GM18520 (cell line): ENCODE results near the gene FAM8A1.
"Not testable (repeated sequence)": the region's sequence is repeated elsewhere in the genome, so short reads cannot be mapped to it uniquely, and the experiment has no call there.

Experiments
- ATAC-seq: cut with Tn5 transposase; IDR thresholded peaks from one replicate; pipeline ENCODE4 v1.9.1; 2021; ENCODE audit not compliant: unreplicated experiment

The FAM8A1 gene, protein sequence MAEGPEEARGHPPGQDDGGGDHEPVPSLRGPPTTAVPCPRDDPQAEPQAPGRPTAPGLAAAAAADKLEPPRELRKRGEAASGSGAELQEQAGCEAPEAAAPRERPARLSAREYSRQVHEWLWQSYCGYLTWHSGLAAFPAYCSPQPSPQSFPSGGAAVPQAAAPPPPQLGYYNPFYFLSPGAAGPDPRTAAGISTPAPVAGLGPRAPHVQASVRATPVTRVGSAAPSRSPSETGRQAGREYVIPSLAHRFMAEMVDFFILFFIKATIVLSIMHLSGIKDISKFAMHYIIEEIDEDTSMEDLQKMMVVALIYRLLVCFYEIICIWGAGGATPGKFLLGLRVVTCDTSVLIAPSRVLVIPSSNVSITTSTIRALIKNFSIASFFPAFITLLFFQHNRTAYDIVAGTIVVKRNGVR

DNA sequence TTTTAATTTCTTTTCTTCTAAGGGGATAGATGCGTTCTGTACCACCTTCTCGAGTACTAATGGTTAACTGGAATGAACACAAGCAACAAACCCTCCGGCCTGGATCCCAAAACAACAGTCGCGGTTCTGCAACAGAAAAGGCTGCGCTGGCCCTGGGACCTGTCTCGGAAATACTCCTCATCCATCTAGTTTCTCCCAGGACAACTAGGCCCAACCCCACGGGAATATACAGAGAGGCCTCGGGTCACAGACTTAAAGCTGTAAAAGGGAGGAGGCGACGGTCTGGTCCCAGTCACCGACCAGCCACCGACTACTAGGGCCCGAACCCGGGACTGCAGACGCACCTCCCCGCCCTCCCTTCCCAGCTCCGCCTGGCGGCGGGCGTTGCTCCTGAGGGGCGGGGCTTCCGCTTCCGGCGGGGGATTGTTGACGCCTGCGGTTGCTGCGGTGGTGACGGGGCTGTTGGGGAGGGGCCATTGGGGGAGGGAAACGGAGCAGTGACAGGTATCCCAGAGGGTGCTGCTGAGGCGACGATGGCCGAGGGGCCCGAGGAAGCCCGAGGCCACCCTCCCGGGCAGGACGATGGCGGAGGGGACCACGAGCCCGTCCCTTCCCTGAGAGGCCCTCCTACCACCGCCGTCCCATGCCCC is at the start of gene FAM8A1:
FAM8A1 (plus strand) TSS at position 426 of the 650 bp plus-strand sequence; CDS start at position 534, 108 bp downstream.
- peak; percentile 57 for ATAC-seq

- no peak for ATAC-seq
Observed at GRCh38 chr6:17551383-17551958, 48.6 kb upstream of the FAM8A1 start.

DNA sequence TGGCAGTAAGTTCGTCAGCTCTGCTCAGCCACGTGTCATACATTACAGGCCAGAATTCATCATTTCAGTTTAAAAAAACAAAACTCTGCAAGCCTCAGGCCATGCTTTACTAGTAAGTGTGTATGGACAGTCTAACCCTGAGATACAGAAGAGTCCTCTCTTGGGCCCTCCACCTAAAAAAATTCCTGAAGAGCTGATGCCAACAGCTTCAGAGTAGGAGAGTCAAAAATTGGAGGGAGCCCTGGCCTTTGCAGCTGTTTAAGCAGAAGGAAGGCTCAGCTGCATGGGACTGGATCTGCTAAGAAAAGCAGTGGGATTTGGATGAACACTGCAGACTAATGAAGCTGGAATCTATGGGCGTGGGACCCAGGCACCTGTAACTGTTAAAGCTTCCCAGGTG is 47.2 kb upstream of the FAM8A1 start:
- no peak for ATAC-seq

DNA sequence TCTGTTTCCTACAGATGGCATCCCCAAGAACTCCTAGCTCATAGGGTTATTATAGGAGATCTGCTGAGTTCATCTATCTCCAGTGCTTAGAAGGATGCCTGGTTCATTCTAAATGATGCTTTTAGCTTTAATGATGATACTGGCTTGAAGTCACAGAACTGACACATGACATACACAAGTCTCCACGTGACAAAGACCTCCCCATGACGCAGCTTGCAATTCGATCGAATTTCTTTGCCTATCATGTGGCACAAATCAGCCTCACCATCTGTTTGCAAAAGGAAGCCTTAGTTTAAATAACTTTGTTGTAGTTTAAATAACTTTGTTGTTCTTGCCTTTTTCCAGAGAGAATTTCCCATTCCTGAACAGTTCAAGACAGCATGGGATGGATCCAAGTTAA is 44.1 kb upstream of the FAM8A1 start:
- no peak for ATAC-seq

DNA sequence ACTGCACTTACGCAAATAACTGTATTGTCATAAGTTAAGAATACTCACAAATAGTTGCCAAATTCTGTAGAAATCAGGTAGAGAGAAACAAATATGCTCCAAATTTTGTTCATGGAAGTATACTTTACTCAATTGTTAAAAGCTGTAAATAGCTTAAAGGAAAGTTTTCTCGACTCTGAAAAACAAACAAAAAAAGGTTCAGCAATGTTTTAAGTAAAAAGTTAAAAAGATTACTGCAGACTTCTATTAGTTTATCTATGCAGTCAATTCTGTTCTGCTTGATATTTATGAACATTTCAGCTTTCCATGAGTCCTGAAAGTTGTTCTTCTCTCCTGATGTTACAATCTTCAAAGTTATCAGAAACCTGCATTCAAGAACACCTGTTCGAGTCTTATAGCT is 37.5 kb upstream of the FAM8A1 start:
- no peak for ATAC-seq

DNA sequence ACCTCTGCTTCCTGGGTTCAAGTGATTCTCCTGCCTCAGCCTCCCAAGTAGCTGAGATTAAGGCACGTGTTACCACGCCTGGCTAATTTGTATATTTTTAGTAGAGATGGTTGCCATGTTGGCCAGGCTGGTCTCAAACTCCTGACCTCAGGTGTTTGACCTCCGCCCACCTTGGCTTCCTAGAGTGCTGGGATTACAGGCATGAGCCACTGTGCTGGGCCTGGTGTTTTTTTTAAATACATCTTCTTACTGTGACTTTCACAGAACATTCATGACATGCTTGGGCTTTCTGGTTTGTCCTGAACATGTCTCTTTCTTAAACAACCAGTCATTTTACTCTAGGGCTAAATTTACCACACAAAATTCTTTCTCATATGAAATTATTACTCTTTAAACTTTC is 34.7 kb upstream of the FAM8A1 start:
- no peak for ATAC-seq

DNA sequence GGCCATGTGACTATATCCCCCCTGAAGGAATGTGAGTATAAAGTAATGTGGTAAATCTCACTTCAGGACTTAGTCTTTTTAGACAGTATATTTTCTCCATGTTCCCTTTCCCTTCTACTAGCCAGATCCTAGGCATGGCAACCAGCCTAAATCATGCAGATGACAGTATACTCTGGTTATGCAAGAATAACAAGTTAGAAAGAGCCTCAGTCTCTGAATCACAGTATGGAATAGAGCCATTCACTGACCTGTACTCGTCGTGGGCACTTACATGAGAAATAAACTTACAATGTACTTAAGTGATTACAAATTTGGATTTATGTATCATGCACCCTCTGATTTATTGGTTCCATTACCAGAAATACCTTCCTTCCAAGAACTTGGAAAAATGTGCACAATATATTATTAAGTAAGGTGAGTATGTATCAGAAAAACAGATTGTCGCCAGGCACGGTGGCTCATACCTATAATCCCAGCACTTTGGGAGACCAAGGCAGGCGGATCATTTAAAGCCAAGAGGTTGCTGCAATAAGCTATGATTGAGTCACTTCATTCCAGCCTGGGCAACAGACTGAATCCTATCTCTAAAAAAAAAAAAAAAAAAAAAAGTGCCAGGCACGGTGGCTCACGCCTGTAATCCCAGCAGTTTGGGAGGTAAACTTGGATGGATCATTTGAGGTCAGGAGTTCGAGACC is 25.1 kb upstream of the FAM8A1 start:
- ATAC-seq, result no peak

GRCh38 chr6:17577059-17577458 is 23.0 kb upstream of the FAM8A1 start:
- ATAC-seq, result no peak

GRCh38 chr6:17580518-17581048 is 19.5 kb upstream of the FAM8A1 start:
- no peak for ATAC-seq

GRCh38 chr6:17581282-17581681 is 18.8 kb upstream of the FAM8A1 start:
- not testable (repeated sequence) for ATAC-seq

DNA sequence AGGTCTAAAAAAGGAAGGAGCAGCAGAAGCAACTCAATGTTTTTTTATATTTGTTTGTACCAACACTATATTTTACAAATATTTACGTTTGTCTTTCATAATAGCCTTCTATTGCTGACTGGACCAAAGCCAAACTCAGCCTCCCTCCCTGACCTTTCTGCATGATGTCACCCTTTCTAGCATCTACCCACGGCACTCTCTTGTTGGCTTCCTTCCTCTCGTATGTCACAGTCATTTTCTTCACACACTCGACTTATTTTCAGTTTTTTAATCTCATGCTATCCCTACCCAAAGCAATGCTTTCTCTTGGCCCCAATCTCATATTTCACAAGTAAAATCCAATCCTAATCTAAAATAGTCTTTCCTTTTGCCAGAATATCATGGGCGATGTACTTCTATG is 16.3 kb upstream of the FAM8A1 start:
- ATAC-seq, result no peak

DNA sequence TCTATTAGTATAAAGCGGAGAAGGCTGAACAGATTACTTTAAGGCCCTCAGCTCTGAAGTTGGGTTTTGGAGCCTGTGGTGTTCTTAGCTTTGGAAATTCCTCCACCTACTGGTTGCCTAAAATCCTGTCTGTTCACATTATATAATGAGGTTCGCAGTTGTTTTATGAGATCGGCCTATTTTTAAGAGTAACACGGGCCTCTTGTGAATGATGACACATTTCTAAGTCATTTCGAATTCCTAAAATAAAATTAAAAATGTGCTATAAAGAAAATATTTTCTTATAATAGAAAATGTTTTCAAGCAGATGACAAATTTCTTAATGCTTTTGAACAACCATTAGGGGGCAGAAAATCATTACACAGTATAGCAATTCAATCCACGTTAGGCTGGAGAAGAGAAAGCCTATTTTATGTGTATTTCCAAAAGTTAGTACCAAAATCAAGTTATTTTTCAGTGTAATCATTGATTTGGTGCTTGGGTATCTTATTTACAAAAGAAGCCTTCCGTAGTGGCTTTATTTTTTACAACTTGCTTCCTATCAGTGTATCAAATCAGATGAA is 15.8 kb upstream of the FAM8A1 start:
- ATAC-seq, result no peak

DNA sequence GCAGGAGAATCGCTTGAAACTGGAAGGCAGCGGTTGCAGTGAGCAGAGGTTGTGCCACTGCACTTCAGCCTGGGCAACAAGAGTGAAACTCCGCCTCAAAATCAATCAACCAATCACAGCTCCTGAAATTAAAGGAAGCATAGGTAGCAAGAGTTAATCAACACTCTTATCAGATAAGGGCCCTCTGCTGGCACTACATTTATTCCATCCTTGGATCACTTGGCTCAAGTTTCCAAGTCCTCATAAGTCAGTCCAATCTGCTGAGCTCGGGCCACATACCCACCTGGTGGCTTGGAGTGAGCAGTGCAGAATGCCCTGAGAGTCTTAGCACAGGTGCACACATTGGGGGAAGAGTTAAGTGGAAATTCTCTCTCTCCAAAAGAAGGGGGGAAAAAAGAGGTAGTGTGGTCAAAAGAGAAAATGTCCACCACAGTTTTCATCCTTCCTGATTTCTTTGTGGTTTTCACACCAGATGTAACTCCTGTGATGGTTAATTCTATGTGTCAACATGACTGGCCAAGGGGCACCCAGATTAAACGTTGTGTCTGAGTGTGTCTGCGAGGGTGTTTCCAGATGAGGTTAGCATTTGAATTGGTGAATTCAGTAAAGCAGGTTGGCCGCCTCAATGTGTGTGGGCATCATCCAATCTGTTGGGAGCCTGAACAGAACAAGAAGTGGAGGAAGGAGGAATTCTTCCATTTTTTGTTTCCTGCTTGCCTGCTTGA is 14.2 kb upstream of the FAM8A1 start:
- no peak for ATAC-seq

DNA sequence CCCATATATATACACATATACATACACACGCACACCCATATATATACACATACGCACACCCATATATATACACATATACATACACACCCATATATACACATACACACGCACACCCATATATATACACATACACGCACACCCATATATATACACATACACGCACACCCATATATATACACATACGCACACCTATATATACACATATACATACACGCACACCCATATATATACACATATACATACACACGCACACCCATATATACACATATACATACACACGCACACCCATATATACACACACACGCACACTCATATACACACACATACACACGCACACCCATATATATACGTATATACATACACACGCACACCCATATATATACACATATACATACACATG is 13.5 kb upstream of the FAM8A1 start:
- ATAC-seq, result not testable (repeated sequence)

DNA sequence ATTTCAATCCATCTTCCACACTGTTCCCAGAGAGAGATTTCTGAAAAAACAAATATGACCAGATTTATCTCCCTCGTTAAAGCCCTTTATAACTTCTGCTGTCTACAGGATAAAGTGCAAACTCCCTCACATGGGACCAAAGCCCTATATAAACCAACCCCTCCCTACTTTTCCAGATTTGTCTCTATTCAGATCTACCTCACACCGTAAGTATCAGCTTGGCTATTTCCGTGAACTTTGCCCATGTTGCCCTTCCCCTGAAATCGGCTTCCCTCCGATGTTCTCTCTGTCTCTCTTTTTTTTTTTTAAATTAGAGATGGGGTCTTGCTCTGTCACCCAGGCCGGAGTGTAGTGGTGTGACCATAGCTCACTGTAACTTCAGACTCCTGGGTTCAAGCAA is 12.1 kb upstream of the FAM8A1 start:
- ATAC-seq, result no peak

DNA sequence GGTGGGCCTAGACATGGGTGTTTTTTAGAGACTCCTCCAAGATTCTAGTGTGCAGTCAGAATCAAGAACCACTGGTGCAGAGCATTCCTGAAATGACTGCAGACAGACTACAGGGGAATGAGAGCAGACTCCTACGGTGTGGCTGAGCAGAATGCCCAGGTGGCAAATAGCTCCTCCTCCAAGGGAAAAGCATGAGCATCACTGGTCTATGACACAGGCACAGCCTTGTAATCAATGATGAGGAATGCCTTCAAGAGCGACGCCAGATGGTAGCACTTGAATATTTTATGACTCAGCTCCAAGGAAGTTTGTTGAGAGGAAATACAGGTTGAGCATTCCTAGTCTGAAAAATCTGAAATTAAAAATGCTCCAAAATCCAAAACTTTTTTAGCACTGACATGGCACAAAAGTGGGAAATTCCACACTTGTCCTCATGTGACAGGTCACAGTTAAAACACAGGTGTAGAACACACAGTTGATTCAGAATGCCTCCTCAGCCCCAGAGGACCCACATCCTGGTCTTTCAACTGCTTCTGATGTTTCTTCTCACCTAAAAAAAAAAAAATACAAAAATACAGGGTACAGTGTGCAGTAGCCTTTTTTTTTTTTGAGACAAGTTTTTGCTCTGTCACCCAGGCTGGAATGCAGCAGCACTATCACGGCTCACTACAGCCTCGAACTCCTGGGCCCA is 10.6 kb upstream of the FAM8A1 start:
- no peak for ATAC-seq

GRCh38 chr6:17591287-17591686 is 8.8 kb upstream of the FAM8A1 start:
- no peak for ATAC-seq

DNA sequence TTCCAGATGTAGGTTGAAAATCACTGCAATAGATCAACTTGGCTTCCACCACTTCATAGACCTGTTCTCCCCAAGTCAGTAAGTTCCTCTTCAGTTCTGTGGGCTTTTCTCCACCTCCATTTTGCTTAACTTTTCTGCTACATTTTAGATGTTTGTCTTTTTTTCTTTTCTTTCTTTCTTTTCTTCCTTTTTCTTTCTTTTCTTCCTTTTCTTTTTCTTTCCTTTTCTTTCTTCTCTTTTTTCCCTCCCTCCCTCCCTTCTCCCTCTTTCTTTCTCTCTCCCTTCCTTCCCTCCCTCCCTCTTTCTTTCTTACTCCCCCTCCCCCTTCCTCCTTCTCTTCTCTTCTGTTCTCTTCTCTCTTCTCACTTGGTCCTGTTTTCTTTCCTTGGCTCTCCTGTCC is 6.9 kb upstream of the FAM8A1 start:
- no peak for ATAC-seq

DNA sequence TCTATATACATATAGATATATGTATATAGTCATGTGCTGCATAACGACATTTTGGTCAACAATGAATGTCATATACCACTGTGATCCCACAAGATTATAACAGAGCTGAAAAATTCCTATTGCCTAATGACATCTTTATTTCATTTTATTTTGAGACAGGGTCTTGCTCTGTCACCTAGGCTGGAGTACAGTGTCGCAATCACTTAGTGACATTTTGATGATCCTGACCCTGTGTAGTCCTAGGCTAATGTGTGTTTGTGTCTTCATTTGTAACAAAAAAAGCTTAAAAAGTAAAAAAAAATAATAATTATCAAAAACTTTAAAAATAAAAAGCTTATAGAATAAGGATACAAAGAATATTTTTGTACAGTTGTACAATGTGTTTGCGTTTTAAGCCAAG is 4.0 kb upstream of the FAM8A1 start:
- no peak for ATAC-seq
